ENCODE measurements around the gene FAM156B.
"Not testable (repeated sequence)": the region's sequence is repeated elsewhere in the genome, so short reads cannot be mapped to it uniquely, and the experiment has no call there.

FAM156B gene, protein sequence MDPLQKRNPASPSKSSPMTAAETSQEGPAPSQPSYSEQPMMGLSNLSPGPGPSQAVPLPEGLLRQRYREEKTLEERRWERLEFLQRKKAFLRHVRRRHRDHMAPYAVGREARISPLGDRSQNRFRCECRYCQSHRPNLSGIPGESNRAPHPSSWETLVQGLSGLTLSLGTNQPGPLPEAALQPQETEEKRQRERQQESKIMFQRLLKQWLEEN

DNA sequence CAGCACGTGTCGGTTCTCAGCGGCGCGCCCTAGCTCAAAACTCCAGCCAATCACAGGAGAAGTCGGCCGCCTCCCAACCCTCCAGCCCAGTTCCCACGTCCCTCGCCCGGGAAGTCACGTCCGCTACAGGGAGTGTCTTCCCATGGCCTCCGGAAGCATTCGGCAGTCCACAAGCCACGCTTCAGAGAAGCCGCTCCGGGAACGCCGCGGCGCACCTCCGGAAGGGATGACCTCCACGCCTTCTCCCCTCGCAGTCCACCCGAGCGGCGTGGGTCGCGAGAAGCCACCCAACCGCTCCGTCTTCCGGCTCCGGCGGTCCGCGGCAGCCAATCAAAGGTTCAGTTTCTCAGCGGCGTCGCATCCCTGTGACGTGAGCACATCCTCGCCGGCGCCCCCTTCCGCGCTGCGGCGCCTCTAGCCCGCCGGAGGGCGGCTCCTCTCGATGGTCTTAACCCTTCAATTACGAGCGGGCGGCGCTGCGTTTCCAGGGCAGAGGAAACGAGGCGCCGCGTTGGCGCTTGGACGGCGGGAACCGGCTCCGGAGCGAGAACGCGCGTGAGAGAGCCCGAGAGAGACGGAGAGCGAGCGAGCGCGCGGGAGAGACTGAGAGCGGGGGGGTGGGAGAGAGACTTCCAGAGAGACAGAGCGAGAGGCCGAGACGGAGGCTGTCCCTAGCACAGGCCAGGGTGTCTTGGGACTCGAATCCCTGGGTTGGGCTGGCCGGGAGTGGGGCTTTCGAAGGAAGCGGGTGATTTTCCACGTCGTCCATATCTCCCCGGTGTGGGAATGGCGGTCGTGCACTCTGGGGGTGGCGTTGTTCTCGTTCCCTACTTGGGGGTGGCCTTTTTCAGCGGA, at the start of gene FAM156B:
Gene FAM156B (plus strand): TSS at position 476 of the 855 bp plus-strand sequence. CDS start 9,896 bp downstream, outside the sequence.
- FAIRE-seq; DNase-seq (ENCODE audit: insufficient read length, low spot score): not testable (repeated sequence)

DNA sequence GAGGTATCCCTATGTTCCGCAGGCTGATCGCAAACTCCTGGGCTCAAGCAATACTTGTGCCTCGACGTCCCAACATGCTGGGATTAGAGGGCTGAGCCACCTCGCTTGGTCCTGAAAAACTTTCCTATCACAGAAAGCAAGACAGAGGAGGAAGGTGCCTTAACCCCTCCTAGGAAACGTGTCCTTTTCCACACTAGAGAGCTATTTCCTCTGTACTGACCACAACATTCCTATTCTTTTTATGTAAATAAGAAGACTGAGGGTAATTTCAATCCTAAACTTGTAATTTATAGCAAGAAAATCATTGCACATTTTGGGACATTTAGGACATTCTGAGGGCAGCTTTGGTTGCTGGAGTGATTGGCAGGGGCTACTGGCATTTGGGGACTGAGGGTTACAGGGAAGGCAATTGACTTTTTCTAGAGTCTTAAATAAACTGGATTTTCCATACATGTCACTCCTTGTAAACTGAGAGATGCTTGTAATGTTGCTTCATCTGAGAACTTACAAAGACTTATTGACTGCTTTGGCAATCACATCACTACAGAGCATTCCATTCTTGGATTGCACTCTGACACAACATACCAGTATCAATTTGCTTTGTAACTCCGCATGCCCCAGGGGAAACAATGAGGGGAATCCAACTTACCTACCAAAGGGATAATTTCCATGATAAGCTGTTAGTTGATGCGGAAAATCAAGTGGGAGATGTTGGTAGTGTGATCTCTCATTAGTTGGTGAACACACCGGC, 44.8 kb upstream of the FAM156B start:
- no peak for FAIRE-seq
- no peak for TF ChIP-seq CTCF (IDR thresholded peaks at IDR 0.05; ENCODE audit: insufficient read depth, missing control alignments)
- no peak for DNase-seq (ENCODE audit: insufficient read length, low spot score)

DNA sequence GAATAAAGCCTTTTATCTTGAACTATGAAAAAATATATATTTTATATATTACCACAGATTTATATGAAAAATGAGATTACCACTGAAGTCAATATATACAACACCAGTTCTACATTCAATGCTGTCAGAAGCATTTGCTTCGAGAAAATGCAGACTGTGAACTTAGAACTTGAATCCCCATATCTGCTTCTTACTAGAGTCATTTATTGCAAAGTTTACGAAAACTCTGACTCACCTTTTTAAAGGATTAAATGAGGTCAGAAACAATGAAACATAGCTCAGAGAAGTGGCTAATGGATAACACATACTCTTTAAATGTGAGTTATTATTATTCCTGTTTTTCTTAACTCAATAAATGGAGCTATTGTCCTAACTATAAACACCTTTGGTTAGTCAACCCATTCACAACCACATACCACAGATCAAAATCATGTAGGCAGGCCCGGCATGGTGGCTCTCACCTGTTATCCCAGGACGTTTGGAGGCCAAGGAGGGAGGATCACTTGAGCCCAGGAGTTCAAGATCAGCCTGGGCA, 40.1 kb upstream of the FAM156B start:
- not testable (repeated sequence) for DNase-seq (ENCODE audit: insufficient read length, low spot score); FAIRE-seq

DNA sequence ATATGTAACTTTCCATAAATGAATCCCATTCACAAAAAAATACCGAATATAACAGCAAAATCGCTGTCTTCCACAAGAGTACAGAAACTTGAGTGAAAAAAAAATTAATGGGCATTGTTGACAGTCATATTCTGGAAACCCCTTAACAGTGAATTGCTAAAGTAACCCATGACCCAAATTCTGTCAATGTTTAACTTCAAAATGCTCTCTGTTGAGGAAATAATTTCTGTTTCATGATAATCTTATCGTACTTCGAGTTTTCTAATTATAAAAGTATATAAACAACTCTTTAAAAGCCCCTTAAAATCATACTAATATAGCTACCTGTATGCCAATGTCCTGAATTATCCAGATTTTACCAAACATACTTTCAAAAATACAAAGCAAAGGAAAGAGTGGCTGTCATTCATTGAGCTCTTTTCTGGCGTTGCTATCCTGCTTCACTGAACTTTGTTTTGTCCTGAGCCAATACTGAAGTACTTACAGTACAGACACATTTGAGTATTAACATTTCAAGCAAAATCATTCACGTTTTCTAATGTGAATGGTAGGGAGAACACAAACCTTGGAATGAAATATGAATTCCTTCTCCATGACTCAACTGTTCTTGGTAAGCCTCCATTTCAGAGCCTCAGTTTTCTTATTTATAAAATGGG, 31.7 kb upstream of the FAM156B start:
- no peak for FAIRE-seq
- no peak for TF ChIP-seq CTCF (IDR thresholded peaks at IDR 0.05; ENCODE audit: insufficient read depth, missing control alignments)
- DNase-seq (ENCODE audit: insufficient read length, low spot score) = no peak

DNA sequence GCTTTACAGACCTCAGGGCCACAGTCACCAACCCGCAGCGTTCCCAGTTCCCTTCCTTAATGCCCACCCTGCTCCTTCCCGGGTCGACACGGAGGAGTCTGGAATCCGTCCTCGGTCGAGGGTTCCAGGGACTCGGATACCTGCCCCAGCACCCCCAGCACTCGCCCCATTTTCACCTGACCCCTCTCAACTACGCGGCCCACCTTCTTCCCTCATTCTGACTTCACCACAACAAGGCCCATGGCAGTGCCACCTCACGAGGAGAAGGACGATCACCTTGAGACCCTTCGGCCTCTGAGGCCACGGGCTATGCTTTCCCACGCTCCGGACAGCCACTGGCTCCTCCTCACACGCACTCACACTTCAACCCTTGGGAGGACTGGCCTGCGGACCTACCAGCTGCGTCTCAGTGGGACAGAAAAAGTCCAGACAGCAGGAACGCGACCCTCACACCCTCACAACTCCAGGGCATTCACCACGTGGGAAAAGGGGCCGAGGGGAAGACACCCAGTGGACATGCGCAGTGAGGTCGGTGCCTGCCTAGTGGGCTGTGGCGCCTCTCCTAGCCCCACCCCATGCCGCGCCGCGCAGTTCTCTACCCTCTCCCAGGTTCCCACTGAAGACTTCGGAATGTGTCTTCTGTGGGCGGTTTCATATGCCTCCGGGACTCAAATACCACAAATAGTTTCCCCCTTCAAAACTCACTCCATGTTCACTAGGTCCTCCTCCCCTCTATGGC, 29.4 kb upstream of the FAM156B start, which contains the start of gene XAGE3:
Gene XAGE3 (minus strand): TSS at position 474 of the 739 bp plus-strand sequence. CDS start 950 bp downstream, outside the sequence.
- TF ChIP-seq CTCF (IDR thresholded peaks at IDR 0.05; ENCODE audit: insufficient read depth, missing control alignments) = no peak
- DNase-seq (ENCODE audit: insufficient read length, low spot score) (no peak), FAIRE-seq (no peak)

GRCh38 chrX:52870046-52870445, 27.1 kb upstream of the FAM156B start:
- DNase-seq (ENCODE audit: insufficient read length, low spot score) (no peak), FAIRE-seq (no peak)
- TF ChIP-seq CTCF (IDR thresholded peaks at IDR 0.05; ENCODE audit: insufficient read depth, missing control alignments) = no peak

GRCh38 chrX:52873825-52874224, 23.3 kb upstream of the FAM156B start:
- not testable (repeated sequence) for FAIRE-seq; DNase-seq (ENCODE audit: insufficient read length, low spot score)

Data from D721Med (cell line).